OCI-LY3 (cell line): ENCODE data around the gene ARHGEF16.

ENCODE experiments used
- CTCF ChIP-seq: fragments of 200-600, 300-600 bp; sonication (generic); IDR thresholded peaks from 2 replicates; pipeline ENCODE4 v1.5.1; 2014; ENCODE audit warnings: antibody characterized with exemption, low read length, low read depth
- EZH2phosphoT487 ChIP-seq: fragments of 200-600 bp; shearing (Covaris generic); IDR thresholded peaks from 2 replicates; pipeline ENCODE4 v1.6.1; 2018; ENCODE audit warnings: antibody characterized with exemption, mixed run types, low read depth

- TF ChIP-seq CTCF: no peak
- TF ChIP-seq EZH2phosphoT487: no peak
These were observed 68.2 kb downstream of the ARHGEF16 start for GRCh38 chr1:3522564-3523265.
